GM21381 (cell line): ENCODE measurements around the gene RNF10.
"Not testable (repeated sequence)": the region's sequence is repeated elsewhere in the genome, so short reads cannot be mapped to it uniquely, and the experiment has no call there.

ENCODE experiments used
- ATAC-seq: cut with Tn5 transposase; IDR thresholded peaks from one replicate; pipeline ENCODE4 v1.9.1; 2021; ENCODE audit warnings: mild to moderate bottlenecking, moderate library complexity; ENCODE audit not compliant: unreplicated experiment

RNF10 gene

DNA sequence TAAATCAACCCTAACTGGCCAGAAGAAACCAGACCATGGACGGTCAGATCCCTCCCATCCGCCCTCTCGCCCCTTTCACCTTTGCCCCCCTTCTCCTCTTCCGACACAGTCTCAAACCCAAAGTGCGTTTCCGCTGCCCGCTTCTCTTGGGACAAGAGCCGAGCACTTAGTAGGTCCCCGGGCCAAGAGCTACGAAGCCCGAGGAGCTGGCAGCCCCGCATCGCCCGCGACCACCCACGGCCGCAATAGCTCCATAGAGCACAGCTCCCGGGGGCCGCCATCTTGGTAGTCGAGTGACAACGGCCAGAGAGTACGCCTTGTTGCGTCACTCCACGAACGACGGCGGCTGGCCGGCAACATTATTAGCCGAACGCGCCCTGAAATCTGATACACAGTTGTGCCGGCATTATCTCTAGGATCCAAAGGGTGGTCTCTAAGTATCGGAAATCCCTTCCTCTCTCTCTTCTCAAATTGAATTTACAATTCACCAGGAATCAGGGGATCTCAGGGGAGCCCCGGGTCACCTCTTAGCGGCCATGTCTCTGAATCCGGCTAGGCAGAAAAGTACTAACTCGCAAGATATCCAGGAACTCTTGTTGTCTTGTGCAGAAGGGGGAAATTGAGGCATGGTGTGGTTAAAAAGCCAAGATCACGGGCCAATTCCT is 5.2 kb upstream of the RNF10 start, which contains the start of gene COQ5:
COQ5 (minus strand) TSS at position 298 of the 665 bp plus-strand sequence; CDS start at position 281, 17 bp downstream.
- peak; percentile 69 for ATAC-seq

DNA sequence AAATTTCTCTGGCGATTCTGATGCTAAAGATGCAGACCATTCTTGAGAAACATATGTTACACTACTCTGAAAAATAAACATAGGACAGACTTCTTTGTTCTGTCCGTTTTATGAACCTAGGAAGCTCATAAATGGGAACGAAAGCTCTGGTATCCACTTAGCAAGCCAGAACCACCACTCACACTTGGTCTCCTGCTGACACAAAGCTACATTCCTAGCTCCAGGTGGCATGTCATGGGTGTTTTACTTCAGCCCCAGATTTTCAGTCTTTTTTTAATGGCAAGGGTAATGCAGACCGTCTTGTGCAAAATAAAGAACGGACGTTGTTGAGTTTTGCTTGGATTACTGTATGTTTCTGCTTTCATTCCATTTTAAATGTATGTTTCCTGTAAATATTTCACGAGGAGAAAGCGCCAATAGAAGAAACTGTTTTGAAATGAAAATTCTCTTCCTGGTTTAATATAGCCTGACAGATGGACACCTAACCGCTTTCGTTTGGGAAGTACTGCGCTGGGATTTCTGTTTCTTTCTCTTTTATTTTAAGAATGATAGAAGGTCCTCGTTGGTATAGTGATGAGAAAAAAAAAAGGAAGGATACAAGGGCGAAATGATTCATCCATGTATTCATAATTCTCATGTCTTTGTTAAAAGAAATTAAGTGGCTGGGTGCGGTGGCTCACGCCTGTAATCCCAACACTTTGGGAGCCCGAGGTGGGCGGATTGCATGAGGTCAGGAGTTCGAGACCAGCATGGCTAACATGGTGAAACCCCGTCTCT is 4.3 kb upstream of the RNF10 start:
- no peak for ATAC-seq

DNA sequence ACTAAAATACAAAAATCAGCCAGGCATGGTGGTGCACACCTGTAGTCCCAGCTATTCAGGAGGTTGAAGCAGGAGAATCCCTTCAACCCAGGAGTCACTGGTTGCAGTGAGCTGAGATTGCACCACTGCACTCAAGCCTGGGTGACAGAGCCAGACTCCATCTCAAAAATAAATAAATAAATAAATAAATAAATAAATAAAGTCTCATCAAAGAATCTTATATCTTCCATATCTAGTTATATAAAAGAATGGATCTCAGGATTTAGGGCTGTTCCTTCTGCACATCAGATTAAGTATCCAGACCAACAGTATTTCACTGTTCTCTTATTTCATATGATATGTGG is 3.8 kb upstream of the RNF10 start:
- ATAC-seq = not testable (repeated sequence)

DNA sequence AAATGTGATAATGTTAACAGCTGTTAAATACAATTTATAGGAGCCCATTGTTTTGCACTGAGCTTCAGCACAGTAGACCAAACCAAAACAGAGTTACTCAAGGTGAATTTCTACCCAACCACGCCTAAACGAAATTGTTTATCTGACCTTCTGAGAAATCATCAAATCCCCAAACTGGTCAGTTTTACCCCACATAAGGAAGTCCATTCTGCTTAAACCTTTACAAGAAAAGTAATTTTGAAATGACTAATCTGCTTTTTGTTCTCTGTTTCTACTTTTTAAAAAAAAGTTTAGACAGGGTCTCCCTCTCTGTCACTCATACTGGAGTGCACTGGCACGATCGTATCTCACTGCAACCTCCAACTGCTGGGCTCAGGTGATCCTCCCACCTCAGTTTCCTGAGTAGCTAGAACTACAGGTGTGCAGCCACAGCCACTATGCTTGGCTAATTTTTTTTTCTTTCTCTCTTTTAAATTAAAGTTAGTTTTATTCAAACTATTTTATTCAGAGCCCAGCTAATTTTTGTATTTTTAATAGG is 1.4 kb upstream of the RNF10 start:
- ATAC-seq = no peak

DNA sequence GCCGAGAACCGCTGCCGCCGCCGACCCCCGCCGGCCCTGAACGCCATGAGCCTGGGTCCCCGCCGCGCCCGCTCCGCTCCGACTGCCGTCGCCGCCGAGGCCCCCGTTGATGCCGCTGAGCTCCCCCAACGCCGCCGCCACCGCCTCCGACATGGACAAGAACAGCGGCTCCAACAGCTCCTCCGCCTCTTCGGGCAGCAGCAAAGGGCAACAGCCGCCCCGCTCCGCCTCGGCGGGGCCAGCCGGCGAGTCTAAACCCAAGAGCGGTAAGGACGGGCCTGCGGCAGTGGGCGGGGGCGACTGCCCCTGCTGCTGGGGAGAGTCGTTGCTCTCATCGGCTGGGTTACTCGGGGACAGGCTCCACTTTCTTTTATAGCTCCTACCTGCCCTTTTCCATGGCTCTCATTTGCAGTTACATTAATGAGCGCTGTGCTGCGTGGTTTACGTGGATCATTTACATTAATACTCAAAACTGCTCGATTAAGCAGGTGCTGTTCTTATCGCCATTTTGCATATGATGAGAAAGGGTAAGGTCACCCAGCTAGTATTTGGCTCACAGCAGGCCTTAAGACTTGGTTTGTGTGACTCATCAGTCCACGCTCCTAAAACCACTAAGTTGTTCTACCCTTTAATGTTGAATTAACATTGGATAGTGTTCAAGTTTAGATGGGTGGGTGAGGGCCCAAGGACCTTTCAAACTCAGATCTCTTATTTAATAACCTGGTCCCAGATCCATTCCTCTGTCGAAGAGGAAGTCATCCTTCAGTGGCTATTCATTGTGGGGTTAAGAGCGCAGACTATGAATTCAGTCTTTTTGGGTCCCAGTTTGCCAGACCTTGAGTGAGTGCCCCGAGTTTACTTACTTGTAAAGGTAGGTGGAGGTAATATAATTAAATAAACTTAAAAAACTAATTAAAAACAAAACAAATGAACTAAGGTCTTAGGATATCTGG is 823 bp downstream of the RNF10 start:
- ATAC-seq = peak; percentile 39

DNA sequence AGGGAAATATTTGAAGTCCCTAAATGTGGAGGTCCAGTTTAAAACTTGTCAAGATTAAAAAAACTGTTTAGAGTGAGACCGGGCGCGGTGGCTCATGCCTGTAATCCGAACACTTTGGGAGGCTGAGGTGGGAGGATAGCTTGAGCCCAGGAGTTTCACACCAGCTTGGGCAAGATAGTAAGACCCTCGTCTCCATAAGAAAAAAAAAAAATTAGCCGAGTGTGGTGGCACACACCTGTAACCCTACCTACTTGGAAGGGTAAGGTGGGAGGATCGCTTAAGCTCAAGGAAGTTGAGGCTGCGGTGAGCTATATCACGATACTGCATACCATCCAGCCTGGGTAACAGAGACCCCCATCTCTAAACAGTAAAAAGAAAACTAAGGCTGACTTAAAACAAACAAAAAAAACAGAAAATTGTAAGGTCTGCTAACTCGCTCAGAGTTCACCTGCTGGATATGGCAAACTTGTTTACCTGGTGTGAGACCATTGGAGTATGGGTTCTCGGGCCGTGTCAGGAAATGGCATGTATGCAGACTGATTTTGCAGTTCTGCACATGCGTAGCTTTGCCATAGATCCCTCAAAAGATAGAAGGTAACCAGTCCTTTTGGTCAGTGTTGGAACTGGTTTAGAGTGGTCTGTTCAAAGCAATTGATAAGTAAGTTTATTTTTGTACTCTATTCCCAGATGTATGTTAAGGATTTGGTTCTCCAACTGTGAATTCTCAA is 2.1 kb downstream of the RNF10 start:
- ATAC-seq = no peak

DNA sequence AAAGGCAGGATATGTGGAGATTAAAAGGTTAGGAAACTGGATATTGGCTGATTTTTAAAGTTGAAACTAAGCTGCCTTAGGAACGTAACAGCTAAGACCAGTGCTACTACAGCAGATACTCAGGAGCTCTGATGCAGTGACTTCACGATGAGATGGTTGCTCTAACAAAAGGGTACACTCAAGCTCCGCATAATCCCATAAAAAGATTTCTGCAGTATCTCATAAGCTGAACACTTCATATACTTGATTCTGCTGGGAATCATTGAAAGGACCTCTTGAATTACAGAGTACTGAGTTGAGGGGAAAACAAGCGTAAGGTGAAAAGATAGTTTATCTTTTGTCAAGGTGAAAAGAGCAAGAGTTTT is 3.7 kb downstream of the RNF10 start:
- no peak for ATAC-seq

DNA sequence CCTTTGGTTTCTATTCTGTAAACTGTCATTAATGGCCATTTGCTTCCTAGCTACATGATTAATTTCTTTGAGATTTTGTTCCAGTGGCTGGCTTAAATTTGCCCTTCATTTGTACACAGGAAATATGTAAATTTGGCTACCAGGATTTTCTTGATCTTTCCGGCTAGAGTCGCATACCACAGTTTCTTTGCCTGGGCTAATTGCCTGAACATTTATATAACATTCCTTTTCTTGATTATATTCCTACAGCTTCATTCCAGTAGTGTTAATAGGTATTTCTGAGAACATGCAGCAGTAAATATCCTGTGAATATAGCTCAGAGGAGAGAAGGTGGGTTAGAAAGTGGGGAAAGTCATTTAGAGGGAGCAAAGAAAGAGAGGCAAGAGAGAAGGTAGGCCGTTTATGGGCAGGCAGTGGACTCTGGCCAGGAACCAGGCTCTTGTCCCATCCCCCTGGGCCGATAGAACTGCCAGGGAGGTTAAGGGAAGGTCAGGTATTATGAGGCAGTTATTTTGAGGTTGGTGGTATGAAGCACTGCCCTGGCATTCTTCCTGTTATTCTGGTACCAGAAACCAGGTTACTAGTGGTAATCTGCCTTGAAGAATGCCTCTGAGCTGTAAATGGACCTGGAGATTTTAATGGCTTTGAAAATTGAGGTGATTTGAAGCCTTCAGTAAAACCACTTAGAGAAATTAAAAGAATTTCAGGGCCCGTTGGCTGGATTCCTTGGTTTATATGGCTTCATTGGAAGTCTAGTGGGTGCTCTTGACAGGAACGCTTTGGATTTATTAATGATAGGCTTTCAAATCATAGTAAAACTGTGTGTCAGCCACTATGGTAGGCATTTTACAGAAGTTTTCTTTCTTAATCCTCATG is 4.4 kb downstream of the RNF10 start:
- no peak for ATAC-seq

DNA sequence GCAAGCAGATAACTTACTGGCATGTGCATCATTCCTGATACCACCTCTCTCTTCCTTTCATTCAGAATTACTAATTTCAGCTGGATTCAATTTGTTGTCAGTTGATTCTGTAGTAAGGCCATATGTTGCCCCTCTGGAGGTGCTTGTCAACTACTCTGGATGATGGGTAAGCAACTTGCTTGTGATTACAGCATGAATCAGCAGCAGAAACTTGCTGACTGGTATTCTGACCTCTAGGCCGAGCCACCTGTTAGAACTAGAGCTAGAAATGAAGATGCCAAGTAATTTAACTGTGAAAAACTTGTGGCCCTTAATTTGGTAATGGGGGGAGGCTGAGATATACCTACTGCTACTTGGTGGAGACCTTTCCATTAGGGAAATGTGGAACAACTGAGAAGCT is 5.1 kb downstream of the RNF10 start:
- no peak for ATAC-seq

DNA sequence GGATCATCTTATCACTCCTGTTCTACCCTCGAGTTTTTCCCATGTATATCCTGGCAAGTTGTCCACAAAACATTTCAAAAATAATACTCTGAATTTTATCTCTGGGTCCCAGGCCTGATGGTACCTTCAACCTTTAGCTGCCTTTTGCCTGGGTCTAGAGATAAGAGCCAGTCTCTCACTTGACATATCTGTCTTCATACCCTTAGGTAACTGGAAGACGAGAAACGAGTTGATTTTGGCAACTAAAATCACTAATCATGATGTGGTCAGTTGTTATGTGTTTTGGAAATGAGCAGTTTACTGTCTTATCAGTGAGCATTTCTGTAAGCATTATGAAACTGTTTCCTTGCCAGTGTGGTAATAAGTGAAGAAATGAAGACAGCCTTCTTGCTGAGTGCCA is 6.3 kb downstream of the RNF10 start:
- ATAC-seq = no peak

DNA sequence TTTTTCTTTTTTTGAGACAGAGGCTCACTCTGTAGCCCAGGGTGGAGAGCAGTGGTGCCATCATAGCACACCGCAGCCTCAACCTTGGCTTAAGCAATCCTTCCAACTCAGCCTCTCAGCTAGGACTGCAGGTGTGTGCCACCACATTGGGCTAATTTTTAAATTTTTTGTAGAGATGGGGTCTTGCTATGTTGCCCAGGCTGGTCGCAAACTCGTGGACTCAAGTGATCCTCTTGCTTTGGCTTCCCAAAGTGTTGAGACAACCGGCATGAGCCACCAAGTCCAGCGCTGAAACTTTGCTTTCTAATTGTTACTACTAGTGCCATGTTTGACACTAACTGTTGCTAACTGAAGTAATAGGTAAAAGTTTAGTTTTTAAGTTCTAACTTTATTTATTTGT is 8.0 kb downstream of the RNF10 start:
- ATAC-seq = no peak

DNA sequence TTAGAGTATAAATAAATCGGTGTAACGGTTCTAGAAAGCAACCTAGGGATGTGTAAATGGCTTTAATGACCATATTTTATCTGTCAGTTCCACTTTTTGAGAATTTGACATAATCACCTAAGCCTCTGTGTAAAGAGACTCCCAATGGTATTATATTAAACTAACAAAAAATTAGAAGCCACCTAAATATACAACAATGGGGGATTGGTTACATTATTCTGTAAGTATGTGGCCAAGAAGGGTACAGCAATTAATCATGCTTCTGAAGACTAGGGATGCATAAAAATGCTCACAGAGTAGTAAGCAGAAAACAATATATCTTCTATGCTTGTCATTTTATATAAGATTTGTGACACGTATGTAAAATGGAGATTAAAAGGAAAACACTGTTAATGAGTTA is 10.5 kb downstream of the RNF10 start:
- ATAC-seq = no peak

DNA sequence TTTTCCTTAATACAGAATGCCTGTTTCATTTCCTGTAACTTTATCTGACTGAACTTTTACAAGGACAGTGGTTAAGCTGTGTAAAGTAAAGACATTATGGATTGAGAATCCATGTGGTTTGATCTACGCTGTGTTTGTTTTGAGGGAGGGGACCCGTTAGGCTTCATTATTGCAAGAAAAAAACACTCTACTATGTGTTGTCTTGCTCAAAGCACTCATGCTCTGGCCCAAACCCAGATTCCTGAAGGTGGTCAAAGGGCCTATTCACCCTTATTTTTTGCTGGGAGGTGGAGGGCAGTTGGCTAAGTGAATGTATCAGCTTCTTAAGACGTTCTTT is 11.9 kb downstream of the RNF10 start:
- no peak for ATAC-seq

DNA sequence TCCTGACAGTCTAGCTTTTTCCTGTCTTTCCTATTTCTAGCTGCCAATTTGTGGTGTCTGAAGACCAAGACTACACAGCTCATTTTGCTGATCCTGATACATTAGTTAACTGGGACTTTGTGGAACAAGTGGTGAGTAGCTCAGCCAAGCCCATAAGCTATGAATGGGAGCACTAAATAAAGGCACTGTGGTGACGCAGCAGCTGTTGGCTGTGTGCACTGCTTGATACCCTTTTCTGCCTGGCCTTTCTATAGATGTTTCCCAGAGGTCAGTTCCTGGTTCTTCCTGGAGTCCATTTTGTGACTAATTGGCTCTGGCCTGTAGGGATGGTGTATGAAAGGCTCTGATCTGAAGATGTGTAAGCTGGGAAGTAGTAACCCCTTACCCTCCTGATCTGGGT is 20.5 kb downstream of the RNF10 start:
- ATAC-seq = no peak

DNA sequence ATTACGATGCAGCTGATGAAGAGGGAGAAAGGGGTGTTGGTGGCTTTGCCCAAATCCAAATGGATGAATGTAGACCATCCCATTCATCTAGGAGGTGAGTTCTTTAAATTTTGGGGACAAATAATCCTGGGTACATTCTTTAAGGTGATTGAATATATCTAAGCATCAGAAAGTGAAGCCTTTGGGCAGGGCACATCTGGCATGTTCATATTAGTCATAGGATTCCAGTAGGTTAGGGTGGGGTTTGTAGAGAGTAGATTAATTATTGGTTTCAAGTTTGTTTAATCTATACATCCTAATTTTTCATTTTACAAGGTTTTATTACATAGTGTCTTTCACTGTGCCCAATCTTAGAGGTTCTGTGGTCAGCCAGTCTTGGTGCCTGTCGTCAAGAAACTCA is 23.4 kb downstream of the RNF10 start:
- no peak for ATAC-seq

DNA sequence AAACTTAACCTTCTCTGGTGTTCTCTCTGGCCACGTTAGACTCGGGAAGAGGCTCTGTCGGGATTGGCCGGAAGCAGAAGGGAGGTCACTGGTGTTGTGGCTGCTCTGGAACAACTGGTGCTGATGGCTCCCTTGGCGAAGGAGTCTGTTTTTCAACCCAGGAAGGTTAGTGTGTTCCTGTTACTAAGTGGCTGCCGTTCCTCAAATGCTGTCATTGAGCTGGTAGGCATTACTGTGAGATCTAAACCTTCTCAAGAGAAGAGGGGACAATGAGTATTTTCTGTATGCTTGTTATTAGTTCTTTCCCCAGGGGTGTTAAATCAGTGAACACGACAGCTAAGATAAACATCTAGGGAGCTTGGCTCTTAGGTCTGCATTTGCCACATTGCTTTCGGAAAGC is 28.8 kb downstream of the RNF10 start:
- no peak for ATAC-seq

DNA sequence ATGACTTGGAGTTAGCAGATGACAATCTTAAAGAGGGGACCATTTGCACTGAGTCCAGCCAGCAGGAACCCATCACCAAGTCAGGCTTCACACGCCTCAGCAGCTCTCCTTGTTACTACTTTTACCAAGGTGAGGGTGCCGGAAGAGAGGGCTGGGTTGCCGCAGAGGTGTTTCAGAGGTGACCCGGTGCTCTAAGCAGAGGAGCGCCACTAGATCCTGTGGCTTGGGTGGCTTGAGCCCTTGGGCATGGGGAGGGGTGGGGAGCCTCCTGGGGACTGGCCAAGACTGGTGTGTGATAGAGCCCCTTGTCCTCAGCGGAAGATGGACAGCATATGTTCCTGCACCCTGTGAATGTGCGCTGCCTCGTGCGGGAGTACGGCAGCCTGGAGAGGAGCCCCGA is 29.3 kb downstream of the RNF10 start:
- ATAC-seq = no peak

DNA sequence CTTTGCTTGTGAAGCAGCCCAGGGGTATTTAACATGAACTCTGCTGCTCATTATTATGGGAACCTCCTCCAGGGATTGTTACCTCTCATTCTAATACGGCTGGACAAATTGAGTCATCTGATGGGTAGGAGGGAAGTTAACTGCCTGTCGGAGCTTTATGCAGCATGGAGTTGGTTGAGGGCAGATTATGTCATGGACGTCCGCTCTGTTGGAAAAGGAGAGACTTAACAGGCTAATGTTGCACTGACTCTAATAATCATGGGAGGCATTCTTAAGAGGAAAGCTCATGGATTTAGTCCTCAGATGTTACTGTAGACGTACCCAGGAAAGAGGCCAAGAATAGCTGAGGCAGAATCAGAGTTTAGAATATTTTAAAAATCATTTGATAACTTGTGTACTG is 37.1 kb downstream of the RNF10 start:
- no peak for ATAC-seq

DNA sequence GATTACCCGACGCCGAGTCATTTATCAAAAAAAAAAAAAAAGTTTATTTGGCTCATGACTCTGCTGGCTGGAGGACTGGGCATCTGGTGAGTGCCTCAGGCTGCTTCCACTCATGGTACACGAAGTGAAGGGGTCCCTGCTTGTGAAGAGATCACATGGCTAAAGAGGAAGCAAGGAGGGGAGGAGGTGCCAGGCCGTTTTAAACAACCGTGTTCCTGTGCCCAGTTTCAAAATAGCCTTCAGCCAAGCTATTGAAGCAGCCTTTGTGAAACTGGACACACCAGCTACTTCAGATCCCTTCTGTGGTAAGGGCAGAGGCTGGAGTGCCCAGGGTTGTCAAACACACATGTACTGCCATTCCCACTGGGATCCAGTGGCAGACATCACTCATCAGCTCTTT is 39.4 kb downstream of the RNF10 start:
- ATAC-seq = no peak

DNA sequence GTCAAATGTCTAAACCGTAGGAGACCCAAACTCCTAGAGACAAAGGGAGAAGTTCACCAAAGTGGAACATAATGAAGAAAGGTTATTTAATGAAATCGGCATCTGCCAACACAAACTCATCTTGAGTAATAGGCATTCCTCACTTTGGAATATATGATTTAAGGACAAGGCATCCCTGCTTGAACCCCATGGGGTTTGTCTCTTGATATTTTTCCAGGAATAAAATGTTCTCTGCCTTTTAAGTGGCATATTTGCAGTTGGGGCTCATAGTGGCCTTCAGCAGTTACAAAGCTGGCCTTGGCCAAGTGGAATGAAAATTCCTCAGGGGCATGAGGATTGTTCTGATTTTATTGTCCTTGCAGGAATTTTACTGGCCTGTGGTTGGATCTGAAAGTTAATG is 40.0 kb downstream of the RNF10 start:
- ATAC-seq = no peak
